GM19193 (cell line): ENCODE data around the gene SORD.

Experiments used
- POLR2A ChIP-seq: IDR thresholded peaks from 4 replicates; pipeline ENCODE4 v1.6.1; 2011; ENCODE audit not compliant: insufficient read depth, insufficient read length; ENCODE audit errors: extremely low read depth

Gene SORD

DNA sequence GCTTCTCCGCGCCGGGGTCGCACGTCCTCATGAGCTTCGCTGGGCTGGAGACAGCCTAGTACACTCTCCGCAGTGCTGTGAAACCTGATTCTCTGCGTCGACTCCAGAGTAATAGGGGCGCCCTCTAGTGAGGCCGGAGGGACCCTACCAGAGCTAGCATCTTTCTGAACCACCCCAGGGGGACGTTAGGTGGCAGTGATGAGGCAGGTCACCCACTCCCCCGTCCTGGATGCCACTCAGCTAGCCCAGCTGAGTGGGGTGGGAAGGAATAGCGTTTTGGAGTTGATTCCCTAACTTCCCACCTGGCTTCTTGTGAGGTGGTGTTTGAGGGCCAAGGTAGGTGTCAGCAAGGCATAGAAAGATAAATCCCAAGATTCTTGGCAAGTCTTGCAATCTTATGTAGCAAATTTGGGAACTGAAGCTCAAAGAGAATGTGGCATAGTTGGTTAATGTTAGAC is 95.2 kb downstream of the SORD start:
- no peak for TF ChIP-seq POLR2A

DNA sequence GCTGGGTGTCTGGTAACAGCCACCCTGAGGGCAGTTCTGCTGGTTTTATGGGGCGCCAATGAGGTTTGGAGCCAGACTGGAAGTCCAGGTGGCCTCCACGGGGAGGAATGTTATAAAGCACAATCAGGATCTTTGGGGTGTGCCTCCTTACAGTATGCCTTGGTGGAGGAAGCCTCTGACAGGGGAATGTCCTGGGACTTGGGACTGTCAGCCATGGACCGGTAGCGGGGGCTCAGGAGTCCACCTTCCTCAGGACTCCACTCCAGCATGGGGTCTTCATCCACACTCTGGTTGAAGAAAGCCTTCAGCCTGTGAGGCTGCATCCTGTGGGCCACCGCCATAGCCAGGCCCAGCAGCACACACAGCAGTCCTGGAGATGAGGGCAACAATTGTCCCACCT is 96.0 kb downstream of the SORD start:
- TF ChIP-seq POLR2A: no peak

DNA sequence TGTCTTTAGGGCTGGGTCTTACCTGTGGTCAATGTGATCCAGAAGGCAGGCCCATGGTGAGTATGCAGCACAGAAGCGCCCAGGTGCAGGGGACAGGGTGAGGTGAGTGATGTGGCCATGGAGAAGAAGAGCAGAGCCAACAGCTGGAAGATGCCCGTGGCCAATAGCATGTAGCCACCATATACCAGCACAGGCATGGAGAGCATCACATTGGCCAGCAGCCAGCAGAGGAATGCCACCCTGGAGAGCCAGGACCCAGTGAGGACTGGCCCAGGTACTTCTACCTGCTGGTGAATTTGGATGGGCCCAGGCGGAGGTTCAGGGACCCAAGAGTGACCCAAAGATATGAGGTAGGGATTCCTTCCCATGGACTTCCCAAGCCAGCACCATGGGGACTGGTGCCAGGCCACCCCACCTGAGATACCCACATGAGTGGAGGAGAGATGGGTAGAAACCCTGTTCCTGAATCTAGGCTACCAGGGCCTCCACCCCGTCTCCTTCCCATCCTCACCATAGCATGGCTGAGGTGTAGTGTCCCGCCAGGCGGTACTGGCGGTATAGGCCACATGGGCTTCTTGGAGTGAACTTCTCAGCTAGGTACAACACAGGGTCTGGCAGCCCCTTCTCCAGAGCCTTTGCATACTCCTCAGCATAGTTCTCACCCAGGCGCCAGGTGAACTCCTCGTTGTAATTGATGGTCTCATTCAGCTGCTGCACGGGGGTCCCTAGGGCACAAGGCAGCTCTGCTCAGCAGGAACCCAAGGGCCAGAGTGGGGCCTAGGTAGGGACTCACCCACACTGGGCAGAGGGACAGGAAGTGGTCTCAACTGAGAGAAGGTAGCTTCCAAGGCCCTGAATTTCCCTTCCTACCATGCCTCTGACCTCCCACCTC is 97.3 kb downstream of the SORD start:
- TF ChIP-seq POLR2A: no peak

- TF ChIP-seq POLR2A: no peak
These were observed 98.0 kb downstream of the SORD start for GRCh38 chr15:45121020-45121419.

DNA sequence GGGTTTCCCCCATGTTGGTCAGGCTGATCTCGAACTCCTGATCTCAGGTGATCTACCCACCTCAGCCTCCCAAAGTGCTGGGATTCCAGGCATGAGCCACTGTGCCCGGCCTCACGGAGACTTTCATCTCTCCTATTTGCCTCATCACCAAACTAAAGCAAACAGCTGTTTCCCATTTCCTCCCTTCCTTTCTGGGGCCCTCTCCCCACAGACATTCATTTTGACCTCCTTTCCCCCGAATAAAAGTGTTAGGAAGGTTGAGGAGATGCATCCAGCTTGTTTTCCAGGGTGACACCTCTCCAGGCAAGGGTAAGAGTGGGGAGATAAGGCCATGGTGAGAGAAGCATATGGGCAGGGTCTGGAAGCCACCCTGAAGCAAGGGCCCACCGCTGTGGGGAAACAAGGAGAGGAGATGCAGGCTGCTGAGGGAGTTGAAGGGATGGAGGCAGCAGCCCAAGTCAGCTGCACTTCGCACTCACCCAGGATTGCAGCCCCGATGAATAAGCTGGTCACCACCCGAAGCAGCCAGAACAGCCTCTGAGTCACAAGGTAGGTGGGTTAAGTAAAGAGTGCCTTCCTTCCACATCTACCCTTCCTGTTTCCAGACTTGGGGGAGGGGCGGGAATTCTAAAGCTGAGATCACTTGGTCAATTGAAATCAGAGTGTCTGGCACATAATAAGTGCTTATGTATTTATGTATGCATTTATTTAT is 98.9 kb downstream of the SORD start:
- TF ChIP-seq POLR2A: no peak

DNA sequence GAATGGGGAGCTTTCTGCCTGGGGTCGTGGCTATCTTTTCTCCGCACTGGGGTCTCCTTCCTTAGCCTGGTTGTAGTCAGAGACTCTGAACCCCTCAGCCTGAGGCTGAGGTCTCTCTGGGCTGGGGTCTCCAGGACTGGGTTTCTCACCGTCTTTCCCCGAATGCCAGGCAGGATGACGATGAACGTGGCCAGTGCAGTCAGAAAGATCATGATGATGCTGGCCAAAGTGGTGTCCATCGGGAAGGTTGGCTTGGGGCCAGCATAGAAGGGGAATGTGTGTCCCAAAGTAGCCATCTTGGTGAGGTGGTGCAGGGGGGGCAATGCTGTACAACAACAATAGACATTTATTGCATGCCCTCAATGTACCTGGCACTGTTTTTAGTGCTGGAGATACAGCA is 99.7 kb downstream of the SORD start:
- TF ChIP-seq POLR2A: no peak

GRCh38 chr15:45123397-45123796 is 100.4 kb downstream of the SORD start:
- TF ChIP-seq POLR2A: no peak

- no peak for TF ChIP-seq POLR2A
These were observed 103.7 kb downstream of the SORD start for GRCh38 chr15:45126535-45127158.
